ENCODE measurements around the gene TENT4B.
A peak's percentile ranks its signal among the peaks of the same experiment; 100 is the strongest.

The TENT4B gene

DNA sequence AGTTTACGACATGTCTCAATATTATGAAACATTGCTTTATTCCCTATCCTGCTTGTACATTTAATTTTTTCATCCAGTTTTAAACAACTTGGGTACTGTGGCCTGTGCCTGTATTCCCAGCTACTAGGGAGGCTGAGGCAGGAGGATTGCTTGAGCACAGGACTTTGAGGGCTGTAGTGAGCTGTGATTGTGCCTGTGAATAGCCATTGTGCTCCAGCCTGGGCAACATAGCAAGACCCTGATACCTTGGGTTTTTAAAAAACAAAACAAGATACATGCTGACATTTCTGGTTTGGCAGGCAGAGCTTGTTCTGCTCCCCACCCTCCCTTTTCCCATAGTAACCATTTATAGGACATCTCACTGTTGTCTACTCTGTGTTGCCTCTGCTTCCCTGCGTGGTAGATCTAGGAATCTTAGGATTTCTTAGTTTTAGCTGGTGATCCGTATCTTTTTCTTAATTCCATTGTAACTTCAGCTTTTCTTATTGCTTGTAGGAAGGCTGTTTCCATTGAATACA, 35.6 kb downstream of the TENT4B start:
- Histone ChIP-seq H3K4me3 (no peak overlapping the region), H3K9me3 (no peaks in the 10 kb centered on the region), H3K4me1 (peaks cover 0 to 82% (median 28%) of the 10 kb centered on the region in 4 donors), H3K27me3 (no peaks in the 10 kb centered on the region), H3K27ac (peak overlapping the region in 1 of 2 donors; percentile 64), H3K36me3 (no peaks in the 10 kb centered on the region)
- intact Hi-C loops (cut with DNase I; ENCODE audit: low total_unique reads), result no loop called here
- TF ChIP-seq CTCF (IDR thresholded peaks at IDR 0.05), result no peak
- no peak for DNase-seq

DNA sequence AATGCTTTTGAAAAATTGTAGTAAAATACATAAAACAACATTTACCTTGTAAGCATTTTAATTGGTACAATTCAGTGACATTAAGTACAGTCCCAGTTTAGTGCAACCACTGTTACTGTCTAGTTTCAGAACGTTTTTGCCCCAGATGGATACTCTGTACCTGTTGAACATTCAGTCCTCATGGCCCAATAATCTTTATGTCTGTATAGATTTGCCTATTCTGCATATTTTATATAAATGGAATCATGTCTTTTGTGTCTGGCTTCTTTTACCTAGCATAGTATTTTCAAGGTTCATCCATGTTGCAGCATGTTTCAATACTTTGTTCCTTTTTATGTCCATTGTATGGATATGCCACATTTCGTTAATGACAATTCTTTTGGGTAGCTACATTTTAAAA, 37.2 kb downstream of the TENT4B start:
- no peak for DNase-seq
- H3K4me3 ChIP-seq, result no peak overlapping the region
- no peak overlapping the region for H3K27ac ChIP-seq
- peaks cover 0 to 75% (median 20%) of the 10 kb centered on the region in 4 donors for H3K4me1 ChIP-seq
- no peaks in the 10 kb centered on the region for H3K9me3 ChIP-seq
- H3K36me3 ChIP-seq, result no peaks in the 10 kb centered on the region
- intact Hi-C loops (cut with DNase I; ENCODE audit: low total_unique reads), result no loop called here
- no peaks in the 10 kb centered on the region for H3K27me3 ChIP-seq
- TF ChIP-seq CTCF (IDR thresholded peaks at IDR 0.05), result no peak

- Histone ChIP-seq H3K4me3 (no peak overlapping the region), H3K27me3 (no peaks in the 10 kb centered on the region), H3K27ac (no peak overlapping the region), H3K9me3 (no peaks in the 10 kb centered on the region), H3K4me1 (peaks cover 0 to 70% (median 16%) of the 10 kb centered on the region in 4 donors), H3K36me3 (no peaks in the 10 kb centered on the region)
- TF ChIP-seq CTCF (IDR thresholded peaks at IDR 0.05), result no peak
- intact Hi-C loops (cut with DNase I; ENCODE audit: low total_unique reads), result no loop called here
- DNase-seq, result no peak
Measured at GRCh38 chr16:50192386-50193050, 39.4 kb downstream of the TENT4B start.

GRCh38 chr16:50193594-50193993, 40.5 kb downstream of the TENT4B start:
- H3K9me3 ChIP-seq, result no peaks in the 10 kb centered on the region
- H3K27ac ChIP-seq, result no peak overlapping the region
- DNase-seq, result no peak
- TF ChIP-seq CTCF (IDR thresholded peaks at IDR 0.05), result no peak
- H3K4me3 ChIP-seq, result no peak overlapping the region
- H3K36me3 ChIP-seq, result no peaks in the 10 kb centered on the region
- H3K4me1 ChIP-seq, result peaks cover 0 to 60% (median 11%) of the 10 kb centered on the region in 4 donors
- intact Hi-C loops (cut with DNase I; ENCODE audit: low total_unique reads), result no loop called here
- H3K27me3 ChIP-seq, result no peaks in the 10 kb centered on the region

- Histone ChIP-seq H3K27ac (no peak overlapping the region), H3K4me3 (no peak overlapping the region)
Measured at GRCh38 chr16:50195276-50195675, 42.2 kb downstream of the TENT4B start.

More at GRCh38 chr16:50195276-50195675, 42.2 kb downstream of the TENT4B start:
- Histone ChIP-seq H3K4me1 (peaks cover 0 to 52% (median 6%) of the 10 kb centered on the region in 4 donors), H3K36me3 (no peaks in the 10 kb centered on the region), H3K9me3 (no peaks in the 10 kb centered on the region), H3K27me3 (no peaks in the 10 kb centered on the region)
- TF ChIP-seq CTCF (IDR thresholded peaks at IDR 0.05), result no peak
- DNase-seq, result no peak
- intact Hi-C loops (cut with DNase I; ENCODE audit: low total_unique reads), result no loop called here
